GM15510 (cell line): Measurements from ENCODE around the gene ACO2.
A peak's percentile ranks its signal among the peaks of the same experiment; 100 is the strongest.

Experiments
- POLR2A ChIP-seq: IDR thresholded peaks from 3 replicates; pipeline ENCODE4 v1.6.1; 2011; ENCODE audit warnings: borderline replicate concordance; ENCODE audit not compliant: insufficient read length; ENCODE audit errors: extremely low read depth

The ACO2 gene

DNA sequence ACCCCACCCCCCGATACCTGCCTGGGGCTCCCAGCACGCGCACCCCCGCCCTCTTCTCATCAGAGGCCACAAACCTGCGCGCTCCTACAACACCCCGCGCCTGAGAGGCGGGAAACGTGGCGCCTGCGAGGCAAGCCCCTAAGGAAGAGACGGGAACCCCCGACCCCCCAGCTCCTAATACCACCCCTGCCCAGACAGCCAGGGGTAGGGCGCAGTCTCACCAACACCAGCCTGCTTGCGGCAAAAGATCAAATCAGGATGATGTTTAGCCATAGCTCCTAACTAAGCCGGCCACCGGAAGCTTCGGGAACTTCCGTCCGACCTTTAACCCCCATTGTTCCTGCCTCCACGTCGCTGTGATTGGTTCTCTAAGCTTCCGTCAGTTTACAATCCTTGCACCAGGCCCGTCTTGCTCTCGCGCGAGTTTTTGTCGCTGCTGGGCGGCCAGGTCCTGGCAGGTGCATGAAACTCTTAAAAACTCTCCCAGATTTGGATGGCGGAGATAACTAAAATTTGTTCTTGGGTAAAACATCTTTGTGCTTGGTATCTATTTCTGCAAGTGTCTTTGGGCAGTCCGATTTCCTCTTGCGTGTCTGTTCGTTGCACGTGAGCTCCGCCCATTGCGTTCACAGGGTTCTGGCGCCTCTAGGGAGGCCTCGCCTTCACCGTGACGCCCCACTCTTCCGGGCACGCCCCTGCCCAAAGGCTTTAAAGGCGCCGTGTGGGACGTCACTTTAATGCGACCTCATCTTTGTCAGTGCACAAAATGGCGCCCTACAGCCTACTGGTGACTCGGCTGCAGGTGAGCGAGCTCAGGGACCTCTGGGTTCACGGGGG, at the start of gene ACO2, which contains the start of gene PHF5A:
Gene ACO2, plus strand, starts transcription at position 737 of the 837 bp plus-strand sequence. Its CDS starts 30 bp downstream, at position 767.
Gene PHF5A, minus strand, starts transcription at position 312 of the 837 bp plus-strand sequence. Its CDS starts 39 bp downstream, at position 273.
- TF ChIP-seq POLR2A: peak; percentile 69

GRCh38 chr22:41425660-41426365, 43.1 kb upstream of the ACO2 start:
- TF ChIP-seq POLR2A: no peak

GRCh38 chr22:41429232-41429950, 39.5 kb upstream of the ACO2 start:
- TF ChIP-seq POLR2A: no peak

DNA sequence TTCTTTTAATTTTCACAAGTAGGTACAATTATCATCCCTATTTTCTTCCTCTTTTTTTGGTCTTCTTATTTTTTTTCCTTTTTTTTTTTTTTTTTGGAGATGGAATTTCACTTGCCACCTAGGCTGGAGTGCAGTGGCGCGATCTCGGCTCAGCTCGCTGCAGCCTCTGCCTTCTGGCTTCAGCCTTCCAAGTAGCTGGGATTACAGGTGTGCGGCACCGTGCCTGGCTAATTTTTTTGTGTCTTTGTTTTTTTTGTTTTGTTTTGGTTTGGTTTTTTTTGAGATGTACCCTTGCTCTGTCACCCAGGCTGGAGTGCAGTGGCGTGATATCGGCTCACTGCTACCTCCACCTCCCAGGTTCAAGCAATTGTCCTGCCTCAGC, 39.0 kb upstream of the ACO2 start:
- no peak for TF ChIP-seq POLR2A

DNA sequence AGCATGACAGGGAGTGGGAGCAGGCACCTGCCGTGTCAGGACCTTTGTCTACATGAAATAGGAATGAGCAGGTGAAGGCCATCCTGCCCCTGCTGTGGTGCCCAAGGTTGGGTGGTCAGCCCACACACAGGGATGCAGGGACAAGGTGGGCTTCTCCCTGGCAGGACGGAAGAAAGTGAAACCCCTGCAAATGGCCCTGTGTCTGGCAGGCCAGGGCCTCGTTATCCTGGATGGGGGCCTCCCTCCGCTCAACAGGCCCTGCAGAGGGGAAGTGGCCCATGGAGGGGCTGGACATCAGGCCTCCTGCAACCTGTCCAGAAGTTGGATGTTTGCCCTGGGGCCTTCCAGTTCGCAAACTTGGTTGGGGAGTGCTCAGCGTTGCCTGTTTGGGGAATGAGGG, 37.3 kb upstream of the ACO2 start:
- no peak for TF ChIP-seq POLR2A

DNA sequence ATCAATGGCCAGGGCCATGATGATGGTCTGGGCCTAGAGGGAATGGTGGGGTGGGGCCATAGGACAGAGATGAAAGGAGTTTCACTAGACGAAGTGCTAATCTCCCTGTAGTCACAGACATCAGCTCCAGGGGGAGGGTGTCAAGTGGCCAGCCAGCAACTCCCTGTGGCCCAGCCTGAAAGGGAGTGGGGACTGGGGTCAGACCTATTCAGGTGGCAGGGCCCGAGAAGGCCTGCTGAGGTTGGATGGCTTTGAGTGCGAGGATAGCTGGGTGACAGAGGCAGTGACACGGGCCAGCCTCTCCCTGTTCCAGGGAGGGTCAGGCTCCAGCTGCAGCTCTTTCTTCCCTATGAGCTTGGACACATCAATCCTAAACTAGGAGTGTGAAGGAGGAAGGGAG, 33.4 kb upstream of the ACO2 start:
- no peak for TF ChIP-seq POLR2A

DNA sequence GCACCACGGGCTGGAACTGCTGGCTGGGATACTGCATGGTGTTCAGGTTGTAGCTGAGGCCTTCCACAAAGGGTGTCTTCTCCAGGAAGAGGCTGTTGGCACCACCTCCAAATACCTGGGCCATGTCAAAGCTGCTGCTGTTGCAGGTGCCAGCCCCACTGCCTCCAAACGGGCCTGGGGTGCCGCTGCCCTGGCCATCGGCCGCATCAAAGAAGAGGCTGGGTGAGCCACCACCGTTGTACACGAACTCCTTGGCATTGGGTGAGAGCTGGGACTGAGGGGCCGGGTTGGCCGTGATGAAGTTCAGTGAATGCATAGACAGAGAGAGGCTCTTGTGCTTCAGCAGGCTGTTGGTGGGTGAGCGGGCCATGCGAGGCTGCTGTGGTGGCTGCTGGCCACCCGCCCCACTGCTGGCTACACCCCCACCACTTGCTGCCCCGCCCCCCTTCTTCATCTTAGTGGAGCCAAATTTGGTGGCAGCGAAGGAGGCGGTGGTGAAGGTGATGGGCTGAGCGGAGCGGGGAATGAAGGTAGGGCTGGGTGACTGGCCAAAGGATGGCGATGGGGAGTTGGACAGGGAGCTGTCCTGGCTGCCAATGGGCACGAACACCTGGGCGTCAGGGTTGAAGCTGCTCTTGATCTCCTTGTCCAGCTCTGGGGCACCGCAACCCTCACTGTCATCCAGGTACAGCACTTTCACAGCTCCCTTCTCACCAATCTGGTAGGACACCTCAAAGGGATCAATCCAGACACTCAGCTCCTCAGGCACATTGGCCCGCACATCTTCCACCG, 32.4 kb upstream of the ACO2 start:
- no peak for TF ChIP-seq POLR2A

- no peak for TF ChIP-seq POLR2A
Observed at GRCh38 chr22:41437198-41437597, 31.7 kb upstream of the ACO2 start.

- TF ChIP-seq POLR2A: no peak
Observed at GRCh38 chr22:41442240-41442792, 26.6 kb upstream of the ACO2 start.

- TF ChIP-seq POLR2A: peak; percentile 36
Observed at GRCh38 chr22:41444360-41445128, 24.4 kb upstream of the ACO2 start.

DNA sequence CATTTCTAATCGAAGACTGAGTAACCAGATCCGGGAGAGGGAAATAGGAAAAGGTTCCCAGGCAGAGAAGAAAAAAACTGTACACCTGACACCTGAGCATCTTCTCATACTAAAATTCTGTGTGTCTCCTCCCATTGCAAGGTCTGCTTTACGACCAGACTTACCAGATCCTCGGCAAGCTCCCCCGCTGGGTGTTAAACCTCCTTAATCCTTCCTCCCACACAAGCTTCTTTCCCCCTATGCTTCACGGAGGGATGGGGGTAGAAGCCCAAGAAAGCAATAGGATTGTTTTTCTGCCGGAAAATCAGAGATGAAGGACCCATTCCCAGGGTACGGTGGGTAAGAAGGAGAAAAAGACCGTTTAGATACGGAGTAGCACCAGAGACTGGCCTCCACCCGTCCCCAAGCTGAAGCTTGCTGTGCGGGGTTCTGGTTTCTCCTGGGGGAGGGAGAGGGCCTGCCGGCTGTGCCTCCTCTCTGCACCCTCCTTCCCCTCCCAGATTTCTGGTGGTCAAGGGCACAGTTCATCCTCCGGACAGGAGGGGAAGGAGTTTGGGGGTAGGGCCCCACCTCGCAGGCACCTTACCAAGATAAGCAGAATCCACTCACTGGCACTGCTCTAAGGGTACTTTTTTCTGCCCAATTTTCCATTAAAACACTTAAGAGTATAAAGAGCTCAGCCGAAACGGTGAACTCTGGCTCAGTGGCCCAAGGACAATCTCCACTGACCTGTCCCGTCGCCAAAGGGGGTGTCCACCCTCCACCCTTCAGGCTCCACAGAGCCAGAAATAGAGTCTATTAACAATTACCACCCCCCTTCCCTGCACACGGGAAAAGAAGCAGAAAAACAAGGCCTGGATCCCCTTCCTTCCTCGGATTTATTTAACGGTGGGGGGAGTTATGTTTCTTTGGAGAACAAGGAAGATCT, 23.5 kb upstream of the ACO2 start:
- no peak for TF ChIP-seq POLR2A

DNA sequence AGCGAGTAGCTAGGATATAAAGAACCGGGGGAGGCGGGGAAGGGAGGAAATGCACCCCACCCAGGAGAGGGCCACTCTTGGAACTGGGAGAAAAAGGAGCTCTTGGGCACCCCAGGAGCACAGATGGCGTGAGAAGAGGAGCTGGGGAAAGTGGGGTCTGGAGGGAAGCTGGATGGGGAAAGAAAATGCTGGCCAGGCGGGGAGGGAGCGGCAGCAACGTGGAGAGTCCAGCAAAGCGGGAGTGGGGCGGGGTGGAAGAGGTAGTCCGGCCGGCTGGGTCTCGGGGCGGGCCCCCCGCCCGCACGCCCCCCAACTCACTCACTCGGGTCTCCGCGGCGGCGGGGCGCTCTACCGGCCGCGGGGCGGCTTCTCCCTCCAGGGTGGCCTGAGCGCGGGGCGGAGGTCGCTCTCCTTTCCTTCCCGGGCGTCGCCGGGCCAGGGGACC, 22.8 kb upstream of the ACO2 start:
- no peak for TF ChIP-seq POLR2A
